SHP77 treated with DMSO at 0.1 percent for 48 hours (cell line): Measurements from ENCODE around the gene KCNH5.

Experiments
- DNase-seq: peaks from one replicate; lab custom pipeline; 2025; lab: John Stamatoyannopoulos, UW

Gene KCNH5

DNA sequence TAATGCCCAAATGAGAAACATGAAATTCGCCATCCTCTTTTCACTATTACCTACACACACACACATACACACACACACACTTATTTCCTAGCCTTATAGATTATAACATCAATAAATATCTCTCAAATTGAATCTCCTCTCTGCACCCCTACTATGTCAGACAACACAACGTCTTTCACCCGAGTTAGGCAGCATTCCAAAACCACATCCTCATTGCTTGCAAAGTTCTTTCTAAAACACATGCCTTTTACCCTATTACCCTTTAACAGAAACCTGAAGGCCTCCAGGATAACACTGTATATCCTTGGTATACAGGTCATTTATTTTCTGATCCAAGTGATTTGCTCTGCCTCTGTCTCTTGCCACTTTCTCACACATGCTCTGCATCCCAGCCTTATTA lies 56.3 kb downstream of the KCNH5 start:
- no peak for DNase-seq

DNA sequence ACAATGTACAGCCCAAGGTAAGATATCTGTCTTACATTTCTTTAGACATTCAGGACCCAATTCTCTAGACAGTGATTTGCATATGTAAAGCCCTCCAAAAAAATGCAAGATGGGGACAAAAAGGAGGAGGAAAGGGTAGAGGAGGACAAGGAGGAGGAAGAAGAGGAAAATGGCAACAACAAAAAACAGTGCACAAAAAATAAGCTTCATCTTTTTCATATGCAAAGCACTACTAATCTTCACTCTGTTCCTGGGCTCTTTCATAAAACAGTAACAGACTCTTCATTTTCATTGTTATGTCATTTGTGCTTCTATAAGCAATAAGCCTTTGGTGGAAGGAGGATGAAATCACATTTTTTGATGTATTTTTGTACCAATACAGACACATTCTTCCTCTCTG lies 61.4 kb downstream of the KCNH5 start:
- DNase-seq, result no peak

DNA sequence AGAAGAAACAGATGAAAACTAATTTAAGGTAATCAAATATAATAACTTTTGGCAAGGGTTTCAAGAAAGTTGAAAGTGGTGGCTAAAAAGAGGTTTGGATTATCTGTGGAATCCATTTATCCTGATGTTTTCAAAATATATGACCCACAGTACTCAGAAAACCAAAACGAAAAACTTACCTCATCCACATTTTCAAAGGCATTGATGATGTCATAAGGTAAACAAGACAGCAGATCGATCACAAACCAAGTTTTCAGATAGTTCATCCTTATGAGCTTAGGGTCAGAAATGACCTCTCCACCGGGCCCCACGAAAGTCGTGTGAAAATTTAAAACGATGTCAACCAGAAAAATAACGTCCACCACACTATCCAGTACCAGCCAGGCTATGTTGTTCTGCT lies 64.6 kb downstream of the KCNH5 start:
- DNase-seq, result no peak

DNA sequence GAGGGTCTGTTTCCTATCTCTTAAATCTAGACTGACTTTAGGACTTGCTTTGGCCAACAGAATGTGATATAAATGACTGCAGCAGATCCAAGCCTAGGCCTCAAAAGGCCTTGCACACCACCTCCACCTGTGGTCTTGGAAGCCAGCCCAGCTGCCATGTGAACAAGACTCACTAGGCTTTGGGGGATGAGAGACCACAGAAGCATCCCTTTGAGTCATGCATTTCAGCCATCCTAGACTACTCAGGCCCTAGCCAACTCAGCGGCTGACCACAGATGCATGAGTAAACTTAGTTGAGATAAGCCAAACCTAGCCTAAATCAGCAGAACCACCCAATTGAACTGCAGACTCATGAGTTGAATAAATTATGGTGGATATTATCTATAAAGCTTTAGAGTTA lies 87.7 kb downstream of the KCNH5 start:
- DNase-seq, result no peak

DNA sequence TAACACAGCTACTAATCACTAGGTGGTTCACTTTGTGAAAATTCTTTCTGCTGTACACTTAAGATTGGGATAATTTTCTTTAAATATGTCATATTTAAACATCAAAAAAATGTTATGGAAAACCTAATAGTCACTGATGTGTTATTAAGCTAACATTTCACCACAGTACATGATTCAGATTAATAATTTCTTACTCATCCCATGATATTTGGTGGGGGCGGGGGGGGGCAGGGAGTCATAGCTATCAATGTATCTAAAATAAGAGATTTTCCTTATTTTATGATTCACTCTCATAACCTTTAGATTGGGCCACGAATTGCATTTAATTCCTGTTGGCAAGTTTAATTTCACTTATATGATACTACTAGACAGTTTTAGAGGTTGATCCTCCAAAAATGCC lies 88.8 kb downstream of the KCNH5 start:
- DNase-seq, result no peak

DNA sequence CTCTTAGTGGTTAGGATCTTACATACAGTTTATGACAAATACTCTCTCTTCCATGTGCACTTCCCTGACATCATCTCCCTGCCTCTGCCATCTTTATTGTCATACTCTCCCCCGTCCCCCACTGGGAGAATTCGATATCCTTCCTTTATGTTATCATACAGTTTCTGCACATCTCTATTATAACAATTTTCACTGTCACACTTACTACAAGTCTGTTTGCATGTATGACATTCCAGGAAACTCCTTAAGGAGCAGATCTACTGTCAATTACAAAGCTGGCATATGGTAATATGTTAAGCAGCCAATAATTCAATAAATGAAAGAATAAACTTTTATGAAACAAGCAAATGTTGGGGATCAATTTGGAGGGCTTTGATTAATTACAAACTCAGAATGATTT lies 91.1 kb downstream of the KCNH5 start:
- no peak for DNase-seq

DNA sequence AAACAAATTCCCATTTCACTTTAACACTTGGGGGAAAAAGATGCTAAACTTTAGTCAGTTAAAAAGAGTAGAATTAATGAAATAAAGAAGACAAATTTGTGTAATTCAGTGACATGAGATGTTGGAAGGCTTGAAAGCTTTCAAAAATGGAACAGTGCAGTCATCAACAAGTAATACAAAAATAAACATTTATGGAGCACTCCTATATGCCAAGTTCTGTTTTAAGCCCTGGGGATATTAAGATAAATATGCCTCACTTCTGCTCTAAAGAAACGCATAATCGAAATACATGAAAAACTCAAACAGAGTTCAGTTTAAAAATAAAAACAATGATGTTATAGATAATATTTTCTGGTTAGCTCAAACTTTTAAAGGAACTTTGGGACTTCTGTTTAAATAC lies 93.0 kb downstream of the KCNH5 start:
- no peak for DNase-seq

DNA sequence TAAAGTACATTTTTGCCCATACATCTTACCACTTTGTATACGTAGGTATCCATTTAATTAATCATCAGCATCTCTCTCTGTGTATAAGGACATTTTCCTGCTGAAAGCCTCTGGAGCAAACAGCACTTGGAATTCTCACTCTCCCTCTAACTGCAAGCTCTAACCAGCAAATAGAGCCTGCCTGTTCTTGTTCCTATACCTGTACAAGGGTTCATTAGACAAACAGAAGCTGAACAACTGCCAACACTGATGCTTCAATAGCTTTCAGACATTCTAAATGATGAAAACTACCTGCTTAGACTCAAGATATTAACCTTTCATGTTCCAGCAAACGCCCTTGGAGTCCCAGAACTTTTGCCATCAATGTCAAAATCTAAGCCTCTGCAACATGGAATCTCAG lies 98.0 kb downstream of the KCNH5 start:
- no peak for DNase-seq

DNA sequence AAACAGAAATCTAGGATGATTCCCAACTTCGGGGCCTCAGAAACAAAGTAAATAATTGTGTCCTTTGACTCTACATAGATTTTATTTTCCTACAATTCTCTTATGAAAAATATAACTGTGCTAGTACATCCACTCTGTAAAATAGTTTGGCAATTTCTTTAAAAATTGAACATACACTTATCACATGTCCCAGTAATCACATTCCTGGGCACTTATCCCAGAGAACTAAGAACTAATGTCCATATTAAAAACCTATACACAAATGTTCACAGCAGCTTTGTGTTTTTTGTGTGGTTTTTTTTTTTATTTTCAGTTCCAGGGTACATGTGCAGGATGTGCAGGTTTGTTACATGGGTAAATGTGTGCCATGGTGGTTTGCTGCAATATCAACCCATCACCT lies 99.0 kb downstream of the KCNH5 start:
- DNase-seq, result no peak

DNA sequence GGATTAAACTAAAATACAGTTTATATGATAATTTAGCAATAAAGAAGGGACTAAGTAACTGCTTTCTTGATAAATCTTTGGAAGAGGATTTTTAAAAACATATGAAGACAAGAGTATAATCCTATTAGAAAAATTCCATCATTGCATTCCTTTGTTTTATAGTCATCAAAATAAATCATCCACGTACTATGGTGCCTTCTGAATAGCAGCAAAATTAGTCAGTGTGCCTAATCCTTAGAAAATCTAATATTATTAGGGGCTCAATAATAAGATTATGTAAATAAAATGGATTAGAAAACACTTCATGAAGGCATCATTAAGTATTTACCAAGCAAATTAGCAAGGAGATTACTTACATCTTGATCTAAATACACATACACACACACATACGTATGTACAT lies 102.1 kb downstream of the KCNH5 start:
- no peak for DNase-seq

DNA sequence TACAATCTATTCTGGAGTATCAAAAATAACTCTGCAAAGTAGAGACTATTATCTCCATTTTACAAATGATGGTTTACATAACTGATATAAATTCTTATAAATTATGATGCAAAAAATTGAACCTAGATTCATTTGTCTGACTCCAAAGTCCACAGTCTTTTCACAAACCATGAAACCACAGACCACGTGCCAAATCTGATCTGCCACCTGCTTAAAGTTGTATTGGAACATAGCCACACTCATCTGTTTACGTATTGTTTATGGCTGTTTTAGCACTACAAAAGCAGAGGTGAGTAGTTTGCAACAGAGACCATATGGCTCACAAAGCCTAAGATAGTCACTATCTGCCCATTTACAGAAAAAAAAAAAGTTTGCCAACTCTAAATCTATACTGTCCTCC lies 105.3 kb downstream of the KCNH5 start:
- no peak for DNase-seq

DNA sequence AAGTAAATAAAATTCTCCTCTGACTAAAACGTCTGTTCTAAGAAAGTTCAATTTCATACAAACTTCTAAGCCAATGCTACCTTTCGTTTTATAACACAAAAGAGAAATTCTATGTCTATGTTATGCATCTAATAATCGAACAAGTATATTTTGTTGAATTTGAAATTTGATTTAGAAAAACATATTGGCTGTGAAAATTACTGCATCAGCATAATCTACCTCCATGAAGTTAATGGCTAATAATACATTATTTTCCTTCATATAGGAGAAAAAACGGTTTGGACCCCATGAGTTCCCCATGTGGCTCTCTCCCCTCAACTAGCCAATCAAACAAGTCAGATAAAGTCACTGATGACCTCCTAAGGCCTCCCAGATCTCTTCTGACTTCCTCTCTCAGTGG lies 106.5 kb downstream of the KCNH5 start:
- DNase-seq, result no peak

DNA sequence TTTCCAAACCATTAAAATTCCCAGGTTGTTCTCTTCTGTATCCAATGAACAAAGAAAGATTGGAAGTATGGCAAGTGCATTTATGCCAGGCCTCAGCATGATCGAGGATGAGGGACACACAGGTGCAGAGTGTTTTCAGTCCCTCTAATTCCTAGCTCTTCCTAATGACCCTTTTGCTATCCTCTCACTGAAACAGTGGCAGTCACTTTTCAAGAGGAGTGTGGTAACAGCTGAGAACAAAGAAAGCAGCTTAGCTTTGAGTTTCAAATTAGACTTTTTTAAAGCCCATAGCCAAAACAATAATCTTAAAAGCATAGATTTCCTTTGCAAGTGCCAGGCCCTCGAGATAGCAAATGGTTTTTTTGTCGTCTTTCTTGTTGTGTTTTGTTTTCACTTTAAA lies 110.8 kb downstream of the KCNH5 start:
- no peak for DNase-seq

DNA sequence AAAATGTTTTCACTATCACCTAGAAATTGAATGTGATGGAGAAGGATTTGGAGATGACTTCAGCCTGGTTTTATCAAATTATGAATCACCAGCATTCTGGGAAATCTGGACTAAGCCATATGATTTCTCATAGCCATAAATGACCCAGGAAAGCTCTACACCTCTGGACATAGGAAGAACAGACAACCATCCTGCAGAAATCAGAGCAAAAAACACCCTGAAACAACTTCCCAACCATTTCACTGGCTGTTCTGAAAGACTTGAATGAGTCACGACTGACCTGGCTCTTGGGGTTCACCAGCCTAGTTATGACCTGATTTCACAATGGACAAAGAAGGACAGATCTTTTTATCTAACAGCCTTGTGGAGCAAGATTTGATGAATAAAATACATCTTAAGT lies 123.8 kb downstream of the KCNH5 start:
- DNase-seq, result no peak

DNA sequence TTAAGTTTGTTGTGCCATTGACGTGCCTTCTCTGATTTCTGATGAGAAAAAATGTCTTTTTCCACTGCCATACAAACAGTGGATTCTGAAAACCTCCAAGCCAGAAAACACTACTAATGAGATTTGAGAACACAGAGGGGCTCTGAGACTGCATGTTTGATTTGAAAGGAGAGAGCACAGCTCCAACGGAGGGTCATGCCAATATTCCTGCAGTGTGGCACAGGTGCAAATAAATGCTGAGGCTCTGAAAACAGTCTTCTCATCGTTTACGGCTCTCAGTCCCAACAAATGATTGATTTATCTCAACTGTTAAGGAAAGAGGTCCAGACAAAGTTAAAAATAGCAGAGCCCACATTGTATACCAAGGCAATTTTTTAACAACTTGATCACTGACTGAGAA lies 128.7 kb downstream of the KCNH5 start:
- no peak for DNase-seq

DNA sequence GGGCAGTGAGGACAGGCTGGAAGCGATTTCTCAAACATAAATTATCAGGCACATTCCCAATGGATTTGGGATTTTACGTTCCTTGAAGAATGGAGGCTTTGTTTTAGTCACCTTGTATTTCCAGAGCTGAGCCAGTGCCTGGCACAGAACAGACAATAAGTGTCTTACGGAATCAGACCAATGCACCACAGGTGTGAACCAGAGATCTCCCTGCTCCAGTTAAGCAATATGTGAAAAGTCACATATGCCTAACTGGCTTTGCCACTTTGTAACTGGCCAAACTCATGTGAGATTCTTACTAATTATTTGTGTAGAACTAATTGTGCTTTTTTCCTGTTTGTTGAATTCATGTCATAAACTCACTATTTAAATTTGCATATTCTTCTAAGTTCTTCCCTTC lies 130.4 kb downstream of the KCNH5 start:
- no peak for DNase-seq

DNA sequence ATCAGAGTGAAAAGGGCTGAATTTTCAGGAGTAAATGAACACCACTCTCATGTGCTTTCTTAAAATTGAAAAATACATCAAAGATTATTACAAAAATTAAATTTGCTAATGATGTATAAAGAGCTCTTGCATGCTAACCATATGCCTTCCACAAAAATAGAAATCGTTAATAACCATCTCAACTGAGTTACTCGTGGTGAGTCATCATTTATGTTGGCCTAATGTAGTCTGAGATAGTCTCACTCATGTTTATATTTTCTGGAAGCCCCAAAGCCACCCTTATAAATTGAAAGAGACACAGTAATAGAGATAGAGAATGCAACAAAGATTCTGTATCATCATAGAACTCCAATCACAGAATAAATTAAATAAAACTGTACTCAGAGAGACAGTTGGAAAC lies 131.2 kb downstream of the KCNH5 start:
- DNase-seq, result no peak

DNA sequence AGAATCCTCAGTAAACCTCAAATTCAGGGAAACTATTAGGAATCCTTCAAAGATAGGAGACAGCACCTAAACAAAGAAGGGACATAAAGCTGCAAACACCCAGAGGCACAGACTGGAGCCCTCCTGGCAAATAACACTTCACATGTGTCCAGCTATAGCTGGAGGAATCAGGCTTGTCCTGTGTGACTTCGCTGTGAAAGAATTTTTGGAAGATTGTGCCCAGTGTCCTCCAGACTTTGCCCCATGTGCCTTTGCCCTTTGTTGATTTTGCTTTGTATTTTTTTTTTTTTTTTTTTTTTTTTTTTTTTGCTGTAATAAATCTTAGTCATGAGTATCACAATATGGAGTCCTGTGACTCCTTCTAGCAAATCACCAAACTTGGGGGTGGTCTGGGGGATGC lies 136.8 kb downstream of the KCNH5 start:
- no peak for DNase-seq

DNA sequence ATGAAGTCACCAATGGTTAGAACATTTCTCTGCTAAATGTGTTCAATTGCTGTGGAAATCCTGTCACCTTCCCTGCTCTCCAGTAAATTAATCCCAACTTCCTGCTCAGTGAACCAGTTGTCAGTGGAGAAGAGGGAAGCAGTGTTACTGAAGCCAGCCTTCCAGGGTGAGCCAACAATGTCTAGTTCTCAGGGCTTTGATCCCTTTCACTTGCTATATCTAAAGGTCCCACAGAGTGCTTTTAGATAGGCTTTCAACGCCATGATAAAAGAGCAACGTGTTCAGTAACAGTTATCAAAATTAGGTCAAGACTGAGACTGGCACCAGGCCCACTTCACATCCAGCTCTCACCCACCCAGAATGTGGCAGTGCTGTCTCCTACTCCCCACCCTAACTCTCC lies 139.7 kb downstream of the KCNH5 start:
- DNase-seq, result no peak

DNA sequence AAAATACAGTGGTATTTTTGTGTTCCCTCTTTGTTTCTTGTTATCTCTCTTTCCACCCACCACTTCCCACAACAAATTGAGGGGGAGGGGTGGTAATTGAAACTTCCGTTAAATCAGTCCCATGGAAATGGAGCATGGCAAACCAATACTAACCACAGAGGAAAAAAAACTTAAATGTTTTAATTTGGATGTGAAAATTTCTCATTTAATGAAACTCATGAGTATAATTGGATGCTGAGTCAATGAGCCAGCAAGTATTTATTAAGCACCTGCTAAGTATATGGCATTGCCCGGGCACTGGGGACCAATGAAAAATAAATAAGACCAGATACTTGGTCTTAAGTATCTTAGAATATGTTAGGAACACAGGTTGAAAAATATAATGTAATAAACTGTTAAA lies 147.5 kb downstream of the KCNH5 start:
- no peak for DNase-seq

DNA sequence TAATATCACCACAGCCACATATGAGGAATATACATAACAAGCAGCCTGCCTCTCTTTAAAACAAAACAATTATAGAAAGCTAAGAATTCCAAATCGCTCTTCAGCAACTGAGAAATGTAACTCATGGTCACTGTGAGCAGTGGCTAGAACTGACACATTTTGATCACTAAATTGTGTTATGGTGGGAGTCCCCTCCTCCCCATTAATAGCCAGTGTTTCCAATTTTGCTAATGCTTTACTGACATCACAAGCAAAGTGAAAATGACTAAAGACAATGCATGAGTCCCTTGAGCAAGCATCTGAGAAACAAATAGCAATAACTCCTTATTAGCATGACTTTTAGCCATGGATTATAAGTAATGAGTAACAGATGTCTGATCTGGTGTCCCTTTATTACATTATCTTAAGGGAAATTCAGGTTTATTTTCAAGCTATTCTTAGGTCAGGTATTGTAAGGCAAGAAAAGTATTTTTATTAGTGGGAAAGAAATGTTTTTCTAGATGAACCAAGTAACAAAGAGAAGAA lies 148.3 kb downstream of the KCNH5 start:
- no peak for DNase-seq

DNA sequence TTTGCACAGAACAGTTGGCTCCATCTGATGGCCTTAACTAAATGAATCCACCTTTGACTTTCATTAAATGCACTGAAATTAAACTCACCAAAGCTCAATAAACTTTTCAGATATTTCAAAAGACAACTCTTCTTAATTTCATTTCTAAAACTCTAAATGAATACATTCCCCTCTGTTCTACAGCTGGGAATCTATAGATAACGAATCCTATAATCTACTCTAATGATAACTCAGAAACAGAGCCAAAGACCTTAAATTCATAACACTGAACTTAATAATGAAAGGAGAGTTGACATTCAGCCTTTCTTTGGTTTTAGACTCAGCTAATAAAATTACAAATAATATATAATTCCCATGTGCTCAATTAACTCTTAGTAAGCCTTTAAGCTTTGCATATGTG lies 150.5 kb downstream of the KCNH5 start:
- no peak for DNase-seq

DNA sequence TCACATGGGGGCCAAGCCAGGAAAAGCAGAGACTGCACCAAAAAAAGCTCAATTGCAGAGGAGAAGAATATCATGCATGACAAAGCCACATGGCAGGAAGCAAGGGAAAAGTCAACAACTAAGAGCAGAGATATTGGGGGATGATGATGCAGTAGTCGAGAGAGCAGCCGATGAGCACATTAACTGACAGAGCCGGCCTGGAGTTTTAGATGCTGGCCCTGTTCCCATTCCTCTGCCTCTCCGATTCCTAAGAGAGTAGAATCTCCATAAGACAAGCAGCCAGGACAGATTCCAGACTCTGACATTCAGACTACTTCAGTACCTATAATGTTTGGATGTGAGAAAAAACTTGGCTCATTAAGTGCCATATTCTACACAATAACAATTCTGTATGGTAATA lies 155.9 kb downstream of the KCNH5 start:
- DNase-seq, result no peak

DNA sequence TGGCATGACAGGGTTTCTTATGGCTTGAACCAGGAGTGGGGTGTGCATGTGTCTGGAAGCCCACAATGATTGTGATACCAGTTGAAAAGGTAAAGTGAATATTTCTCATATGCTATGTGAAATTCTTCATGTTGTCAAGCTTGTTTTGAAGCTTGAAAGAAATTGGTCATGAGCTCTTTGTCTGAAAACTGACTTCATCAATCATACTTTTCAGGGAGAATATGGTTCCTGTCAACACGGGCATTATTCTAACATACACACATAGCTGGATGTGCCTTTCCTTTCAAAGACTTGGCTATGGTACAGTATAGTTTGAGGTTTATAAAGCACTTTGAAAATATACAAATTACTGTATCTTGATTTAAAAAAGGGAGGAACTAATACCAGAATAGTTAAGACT lies 158.8 kb downstream of the KCNH5 start:
- DNase-seq, result no peak

DNA sequence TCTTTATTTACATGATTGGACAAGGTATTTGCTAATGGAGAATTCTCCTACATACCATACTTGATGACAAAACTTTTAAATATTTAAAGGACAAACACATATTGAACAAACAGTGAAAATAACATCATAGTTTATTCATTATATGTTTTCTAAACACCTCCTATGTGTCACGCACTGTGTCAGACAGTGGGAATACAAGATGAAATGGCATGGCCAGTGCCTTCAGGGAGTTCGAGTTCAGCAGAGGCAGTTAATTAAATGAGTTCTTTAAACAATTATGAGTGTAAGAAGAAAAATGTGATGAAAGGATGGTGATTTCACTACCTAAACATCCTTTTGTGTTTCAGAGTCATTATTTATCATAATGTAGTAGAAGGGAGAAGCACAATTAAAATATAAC lies 159.8 kb downstream of the KCNH5 start:
- DNase-seq, result no peak
